Liver (tissue), 9 donors: ENCODE measurements around the gene COX18. TPM values are rescaled to one million over a fixed set of nuclear protein-coding genes. Genes with fewer than 3 reads are reported as not detected.

Source experiments
- DNase-seq: peaks from one replicate; pipeline ENCODE4 v3.0.0-alpha.2; 2017; ENCODE audit warnings: low spot score
- H3K27ac ChIP-seq, 2 donors: one replicate each; pipeline ENCODE4 v1.7.0; 2013; ENCODE audit warnings: inconsistent platforms in 2 of 2, low read length in 2 of 2, control low read depth in 1 of 2, low read depth in 1 of 2, mild to moderate bottlenecking in 1 of 2
- H3K27me3 ChIP-seq, 4 donors: one replicate each; pipeline versions ENCODE4 v1.6.1 to v1.7.0; 2013; ENCODE audit warnings: low read length in 3 of 4, inconsistent platforms in 1 of 4, mild to moderate bottlenecking in 1 of 4, moderate library complexity in 1 of 4; ENCODE audit not compliant: control insufficient read depth in 4 of 4, insufficient read depth in 4 of 4
- H3K36me3 ChIP-seq, 4 donors: one replicate each; pipeline versions ENCODE4 v1.6.1 to v1.7.0; 2013; ENCODE audit warnings: low read length in 3 of 4, mild to moderate bottlenecking in 3 of 4, low read depth in 1 of 4, moderate library complexity in 1 of 4; ENCODE audit not compliant: control insufficient read depth in 4 of 4, insufficient read depth in 3 of 4
- H3K4me1 ChIP-seq, 4 donors: one replicate each; pipeline versions ENCODE4 v1.6.1 to v1.7.0; 2013; ENCODE audit warnings: low read length in 3 of 4, mild to moderate bottlenecking in 3 of 4, moderate library complexity in 1 of 4; ENCODE audit not compliant: control insufficient read depth in 4 of 4, insufficient read depth in 4 of 4
- H3K4me3 ChIP-seq, 3 donors: one replicate each; pipeline versions ENCODE4 v1.6.1 to v1.7.0; 2013; ENCODE audit warnings: low read length in 3 of 3, control low read depth in 1 of 3, low read depth in 1 of 3, mild to moderate bottlenecking in 1 of 3
- H3K9ac ChIP-seq, 2 donors: one replicate each; pipeline ENCODE4 v1.7.0; 2013; ENCODE audit warnings: low read length in 2 of 2, mild to moderate bottlenecking in 2 of 2, moderate library complexity in 2 of 2, control low read depth in 1 of 2, low read depth in 1 of 2
- H3K9me3 ChIP-seq, 4 donors: one replicate each; pipeline versions ENCODE4 v1.6.1 to v1.7.0; 2013; ENCODE audit warnings: low read length in 3 of 4; ENCODE audit not compliant: control insufficient read depth in 4 of 4
- ATF3 ChIP-seq: IDR thresholded peaks from 2 replicates; pipeline ENCODE4 v1.6.1; 2016; ENCODE audit warnings: antibody characterized with exemption
- CTCF ChIP-seq: fragments of 150-350 bp; IDR thresholded peaks from 2 replicates; pipeline ENCODE4 v1.5.1; 2017; ENCODE audit warnings: improper control_type of control experiment, low read depth, low read length; ENCODE audit not compliant: missing input control
- EGR1 ChIP-seq, 2 donors: IDR thresholded peaks; 2 replicates each; pipeline ENCODE4 v1.6.1; 2016 to 2018; ENCODE audit warnings: antibody characterized with exemption in 2 of 2, low read depth in 2 of 2
- FOXA1 ChIP-seq: IDR thresholded peaks from 2 replicates; pipeline ENCODE4 v1.6.1; 2016; ENCODE audit warnings: antibody characterized with exemption
- FOXA2 ChIP-seq: IDR thresholded peaks from 2 replicates; pipeline ENCODE4 v1.6.1; 2016; ENCODE audit warnings: antibody characterized with exemption
- GABPA ChIP-seq, 2 donors: IDR thresholded peaks in 1 of 2; conservative IDR thresholded peaks in 1 of 2; 2 replicates each; pipeline ENCODE4 v1.6.1; 2016; ENCODE audit warnings: antibody characterized with exemption in 2 of 2, mild to moderate bottlenecking in 1 of 2, moderate library complexity in 1 of 2
- HNF4A ChIP-seq, 2 donors: conservative IDR thresholded peaks; 2 replicates each; pipeline ENCODE4 v1.6.1; 2016; ENCODE audit warnings: antibody characterized with exemption in 2 of 2, mild to moderate bottlenecking in 2 of 2
- HNF4G ChIP-seq: IDR thresholded peaks from 2 replicates; pipeline ENCODE4 v1.6.1; 2016; ENCODE audit warnings: antibody characterized with exemption
- JUND ChIP-seq, 2 donors: IDR thresholded peaks; 2 replicates each; pipeline ENCODE4 v1.6.1; 2016; ENCODE audit warnings: antibody characterized with exemption in 2 of 2
- MAX ChIP-seq: IDR thresholded peaks from 2 replicates; pipeline ENCODE4 v1.6.1; 2016; ENCODE audit warnings: antibody characterized with exemption
- NR2F2 ChIP-seq: IDR thresholded peaks from 2 replicates; pipeline ENCODE4 v1.6.1; 2016; ENCODE audit warnings: antibody characterized with exemption
- RAD21 ChIP-seq, 2 donors: IDR thresholded peaks; 2 replicates each; pipeline ENCODE4 v1.6.1; 2016; ENCODE audit warnings: antibody characterized with exemption in 2 of 2, mild to moderate bottlenecking in 2 of 2
- REST ChIP-seq: IDR thresholded peaks from 2 replicates; pipeline ENCODE4 v1.6.1; 2016; ENCODE audit warnings: antibody characterized with exemption, mild to moderate bottlenecking
- RXRA ChIP-seq, 2 donors: IDR thresholded peaks; 2 replicates each; pipeline ENCODE4 v1.6.1; 2017 to 2018; ENCODE audit warnings: antibody characterized with exemption in 2 of 2, mild to moderate bottlenecking in 1 of 2
- SP1 ChIP-seq: IDR thresholded peaks from 2 replicates; pipeline ENCODE4 v1.6.1; 2018; ENCODE audit warnings: antibody characterized with exemption, mild to moderate bottlenecking
- TAF1 ChIP-seq: conservative IDR thresholded peaks from 2 replicates; pipeline ENCODE4 v1.6.1; 2016; ENCODE audit warnings: antibody characterized with exemption, mild to moderate bottlenecking
- YY1 ChIP-seq: IDR thresholded peaks from 2 replicates; pipeline ENCODE4 v1.6.1; 2016; ENCODE audit warnings: antibody characterized with exemption, mild to moderate bottlenecking
- ZBTB33 ChIP-seq: IDR thresholded peaks from 2 replicates; pipeline ENCODE4 v1.6.1; 2016; ENCODE audit warnings: antibody characterized with exemption
- WGBS: extraction: QIAGEN DNeasy Blood & Tissue Kit; methylation state at CpG from one replicate; pipeline ENCODE4 v1.1.7; 2013; 5-methylcytosine and 5-hydroxymethylcytosine counted together
- polyA plus RNA-seq, 2 donors: library from polyadenylated mRNA; stranded (reverse) in 1 of 2; unstranded in 1 of 2; fragments of 200-250 nt in 1 of 2; fragments of >200 nt in 1 of 2; fragmentation: Nextera tagmentation in 1 of 2; extraction: Ambion mirVana in 1 of 2; gene quantifications; one replicate each; pipeline versions ENCODE4 v1.2.1 to v1.2.3, GENCODE V29; 2013 to 2015
- total RNA-seq, 2 donors: library from RNA; depleted of rRNA; stranded (reverse); fragments of >200 nt; gene quantifications; one replicate each; pipeline ENCODE4 v1.2.3, GENCODE V29; 2014
- donor health status: healthy.
- donor health status: healthy.
- donor health status: healthy.
- donor health status: healthy.
- donor health status: healthy.

The COX18 gene
- total and polyA plus RNA-seq, 4 donors = 6.2 to 27.3 (median 18.4) TPM

GRCh38 chr4:73045879-73046278 is 23.6 kb downstream of the COX18 start:
- no peak for TF ChIP-seq TAF1
- TF ChIP-seq FOXA1 = no peak
- no peak for TF ChIP-seq MAX
- TF ChIP-seq ATF3 = no peak
- TF ChIP-seq YY1 = no peak
- no peak for TF ChIP-seq EGR1 (IDR thresholded peaks at IDR 0.05; ENCODE audit: low read depth in 2 of 2)
- no peak for TF ChIP-seq NR2F2
- TF ChIP-seq RXRA (IDR thresholded peaks at IDR 0.05) = no peak
- no peak for TF ChIP-seq ZBTB33
- no peak for TF ChIP-seq FOXA2
- TF ChIP-seq RAD21 (IDR thresholded peaks at IDR 0.05) = no peak
- no peak for TF ChIP-seq HNF4G
- TF ChIP-seq JUND (IDR thresholded peaks at IDR 0.05) = no peak
- TF ChIP-seq HNF4A (conservative IDR thresholded peaks at IDR 0.05) = no peak
- no peak for TF ChIP-seq SP1
- TF ChIP-seq GABPA (IDR thresholded peaks at IDR 0.05 in 1 of 2, conservative IDR thresholded peaks at IDR 0.05 in 1 of 2) = no peak
- no peak for TF ChIP-seq REST
- no peak for TF ChIP-seq CTCF
- no peak overlapping the region for H3K27ac ChIP-seq
- H3K4me1 ChIP-seq = no peaks in the 10 kb centered on the region
- WGBS = 94% methylated on average over 7 of the region's 7 CpGs
- H3K27me3 ChIP-seq = no peaks in the 10 kb centered on the region
- no peak for DNase-seq
- H3K4me3 ChIP-seq = no peak overlapping the region
- H3K9ac ChIP-seq = no peak overlapping the region
- no peaks in the 10 kb centered on the region for H3K36me3 ChIP-seq
- H3K9me3 ChIP-seq = no peaks in the 10 kb centered on the region
